HL-60/S4 treated with phorbol 12-myristate 13-acetate at 8.2 ng/mL for 4 days and 3 days (cell line): Measurements from ENCODE around the gene GPATCH3.
"Not testable (repeated sequence)": the region's sequence is repeated elsewhere in the genome, so short reads cannot be mapped to it uniquely, and the experiment has no call there.

Experiments
- in situ Hi-C: fragments of 300-500 bp; cut with MboI; formaldehyde crosslinking; loops from 2 replicates; pipeline ENCODE4 v1.15.0; 2022; ENCODE audit warnings: low sequenced_read_pairs

Gene GPATCH3

DNA sequence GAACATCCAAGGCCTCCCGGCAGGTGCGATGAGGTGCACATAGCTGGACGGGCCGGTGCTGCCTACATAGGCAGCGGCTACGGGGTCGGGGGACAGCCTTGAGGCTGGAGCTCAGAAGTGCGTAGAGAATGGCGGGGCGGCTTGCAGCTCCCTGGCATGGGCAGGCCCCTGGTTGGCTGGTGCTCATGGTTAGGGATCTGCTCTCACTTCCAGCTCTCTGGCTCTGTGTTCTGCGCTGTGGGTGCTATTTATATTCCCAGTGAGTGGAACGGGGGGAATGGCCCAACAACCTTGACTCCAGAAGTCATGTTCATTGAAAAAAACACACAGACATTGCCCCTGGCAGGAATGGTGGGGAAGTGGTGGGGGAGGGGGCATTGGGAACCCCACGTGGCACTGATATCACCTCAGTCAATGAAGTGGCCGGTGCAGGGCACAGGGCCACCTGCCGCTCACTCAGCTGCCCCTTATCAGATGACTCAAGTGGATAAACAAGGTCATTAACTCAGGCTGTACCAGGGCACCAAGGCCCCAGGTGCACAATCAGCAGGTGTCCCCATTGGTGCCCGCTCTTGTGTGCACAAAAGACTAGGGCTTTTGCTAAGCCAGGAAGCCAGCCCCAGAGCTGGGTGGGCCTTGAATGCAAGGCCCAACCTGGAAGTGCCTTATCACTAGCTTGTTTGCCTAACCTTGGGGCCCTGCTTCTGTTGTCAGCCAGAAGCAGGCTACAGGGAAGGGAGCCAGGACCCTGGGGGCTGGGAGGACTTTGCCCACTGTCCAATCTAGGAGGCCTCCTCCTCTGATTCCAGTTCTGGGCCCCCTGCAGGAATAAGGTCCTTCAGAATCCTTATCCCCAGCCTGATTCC lies 13.7 kb upstream of the GPATCH3 start, which contains the start of gene NR0B2:
Gene NR0B2 (minus strand): TSS at position 222 of the 866 bp plus-strand sequence. CDS start 35 bp downstream, at position 187.
- in situ Hi-C loops = no loop called here

DNA sequence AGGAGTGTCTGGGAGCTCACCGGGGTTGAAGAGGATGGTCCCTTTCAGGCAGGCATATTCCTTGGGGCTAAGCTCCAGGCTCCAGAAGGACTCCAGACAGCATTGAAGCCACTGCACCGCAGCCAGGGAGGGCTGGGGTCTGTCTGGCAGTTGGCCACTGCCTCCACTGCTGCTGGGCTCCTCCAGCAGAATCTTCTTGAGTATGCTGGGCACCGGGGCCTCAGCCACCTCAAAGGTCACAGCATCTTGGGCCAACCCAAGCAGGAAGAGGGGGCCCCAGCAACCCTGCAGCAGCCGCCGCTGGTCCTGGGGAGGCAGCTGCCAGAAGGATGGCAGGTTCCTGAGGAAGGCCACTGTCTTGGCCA lies 13.1 kb upstream of the GPATCH3 start:
- in situ Hi-C loops = no loop called here

DNA sequence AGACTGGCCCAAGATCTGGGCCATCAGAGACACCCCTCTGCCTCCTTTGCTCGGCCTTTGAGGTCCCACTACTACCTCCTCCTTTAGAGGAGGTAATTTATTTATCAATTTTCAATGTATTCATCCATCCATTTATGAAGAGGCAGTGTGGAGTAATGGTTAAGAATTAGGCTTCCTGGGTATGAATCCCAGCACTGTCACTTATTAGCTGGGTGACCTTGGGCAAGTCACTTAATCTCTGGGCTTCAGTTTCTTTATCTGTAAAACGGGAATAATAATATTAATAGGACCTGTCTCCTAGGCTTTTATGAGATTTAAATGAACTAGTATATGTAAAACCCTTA lies 11.9 kb upstream of the GPATCH3 start:
- in situ Hi-C loops = no loop called here

DNA sequence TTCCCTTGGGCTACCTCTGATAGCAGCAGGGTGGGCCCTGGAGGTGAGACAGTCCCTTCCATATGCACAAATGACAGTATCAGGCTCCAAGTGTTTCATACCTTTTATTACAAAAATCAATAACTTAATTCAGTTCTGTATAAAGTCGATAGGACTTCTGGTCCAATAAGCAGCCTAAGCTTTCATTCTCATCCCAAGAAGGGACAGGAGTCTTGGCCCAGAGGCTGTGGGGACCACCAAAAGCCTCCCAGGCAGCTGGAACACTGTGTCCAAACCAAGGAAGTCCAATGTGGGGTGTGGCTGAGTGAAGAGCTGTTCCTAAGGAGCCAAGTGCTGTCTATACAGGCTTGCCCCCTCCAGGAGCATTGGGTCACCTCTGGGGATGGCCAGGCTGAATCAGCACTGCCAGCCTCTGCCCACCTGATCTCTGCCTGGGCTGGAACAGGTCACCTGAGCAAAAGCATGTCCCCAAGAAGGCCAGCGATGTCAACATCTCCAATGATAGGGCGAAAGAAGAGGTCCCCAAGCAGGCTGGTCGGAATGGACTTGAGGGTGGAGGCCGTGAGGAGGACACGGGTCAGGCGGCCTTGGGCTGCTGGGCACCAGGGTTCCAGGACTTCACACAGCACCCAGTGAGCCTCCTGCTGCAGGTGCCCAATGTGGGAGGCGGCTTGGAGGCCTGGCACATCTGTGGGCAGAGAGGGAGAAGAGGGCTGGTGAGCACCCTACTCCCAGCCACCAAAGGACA lies 11.3 kb upstream of the GPATCH3 start:
- in situ Hi-C loops = no loop called here

DNA sequence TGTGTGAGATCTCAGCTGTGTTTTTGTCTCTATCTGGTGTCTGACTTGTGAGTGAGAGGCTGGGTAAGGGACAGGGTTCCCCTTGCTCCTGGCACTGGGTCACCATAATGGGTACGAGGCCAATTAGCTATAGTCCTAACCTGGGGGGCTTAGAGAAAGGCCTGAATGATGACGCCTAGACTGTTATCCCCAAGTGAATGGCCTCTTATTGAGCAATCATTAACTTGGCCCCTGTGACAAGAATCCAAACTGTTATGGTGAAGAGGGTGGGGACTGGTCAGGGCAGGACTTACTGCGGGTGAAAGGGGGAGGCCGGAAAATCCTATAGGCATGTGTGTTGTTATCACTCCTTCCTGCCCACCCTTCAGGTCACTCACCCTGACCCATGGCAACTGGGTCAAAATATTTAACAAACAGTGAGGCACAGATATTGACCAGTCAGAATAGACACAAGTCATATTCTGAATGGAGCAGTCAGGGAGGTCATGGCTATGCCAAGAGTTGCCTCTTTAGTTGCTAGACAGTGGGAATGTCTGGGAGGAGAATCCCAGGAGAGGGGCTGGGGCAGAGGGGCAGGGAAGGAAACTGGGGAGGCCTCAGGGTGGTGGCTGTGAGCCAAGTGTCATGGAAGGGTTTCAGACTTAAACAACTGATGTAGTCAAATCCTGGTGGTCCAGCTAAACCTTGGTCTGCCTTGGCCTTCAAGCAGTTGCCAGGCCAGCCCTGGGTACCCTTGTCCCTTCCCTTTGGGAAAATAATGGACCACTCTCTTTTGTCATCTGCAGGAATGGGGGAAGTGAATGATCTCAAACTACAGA lies 10.3 kb upstream of the GPATCH3 start:
- in situ Hi-C loops = no loop called here

DNA sequence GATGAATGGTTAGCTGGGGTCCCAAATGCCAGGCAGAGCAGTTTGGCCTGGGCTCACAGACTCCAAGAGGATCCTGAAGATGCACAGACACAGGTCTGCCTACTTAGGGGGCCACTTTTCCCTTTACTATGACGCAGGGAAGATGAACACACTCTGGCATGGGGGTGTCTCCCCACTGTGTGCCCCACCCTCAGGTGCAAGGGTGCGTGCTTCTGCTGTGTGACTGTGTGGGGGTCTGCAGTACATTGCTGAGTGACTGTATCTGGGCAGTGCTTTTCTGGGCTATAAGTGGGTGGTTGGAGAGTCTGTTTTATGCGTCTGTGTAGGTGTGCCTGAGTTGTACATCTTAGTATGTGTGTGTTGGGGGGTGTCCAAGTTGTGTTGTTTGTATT lies 9.7 kb upstream of the GPATCH3 start:
- in situ Hi-C loops = no loop called here

DNA sequence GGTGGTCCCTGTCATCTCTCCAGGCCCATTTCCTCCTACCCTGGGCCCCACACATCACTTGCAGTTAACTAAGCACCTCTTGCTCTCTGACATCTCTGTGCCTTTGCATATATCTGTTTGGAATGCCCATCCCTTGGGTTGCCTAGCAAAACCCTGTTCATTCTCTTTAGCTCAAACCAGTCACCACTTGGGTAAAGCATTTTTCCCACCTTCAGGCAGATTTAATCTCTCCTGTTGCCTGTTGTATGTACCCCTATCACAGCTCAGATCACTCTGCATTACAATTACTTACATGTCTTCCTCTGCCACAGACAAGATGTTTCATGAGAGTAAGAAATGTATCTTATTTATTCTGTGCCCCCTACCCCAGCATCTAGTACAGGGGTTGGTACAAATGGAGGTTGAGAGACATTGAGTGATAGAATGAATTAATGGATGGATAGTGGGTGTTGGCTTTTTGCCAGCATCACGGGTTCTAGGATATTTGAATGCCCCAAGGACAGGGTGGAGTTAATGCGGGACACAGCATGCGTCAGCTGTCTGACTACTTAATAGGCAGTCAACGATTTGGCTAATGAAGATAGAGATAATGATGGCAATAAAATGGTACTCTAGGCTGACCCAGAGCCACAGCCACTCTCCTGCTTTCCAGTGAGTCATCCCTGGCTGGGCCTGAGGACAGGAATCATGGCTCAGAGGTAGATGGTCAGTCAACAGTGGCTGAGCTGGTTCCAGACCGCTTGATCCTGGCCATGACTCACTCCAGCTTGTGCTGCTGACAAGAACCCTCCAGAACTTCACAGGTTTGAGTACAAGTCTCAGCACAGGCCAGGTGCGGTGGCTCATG lies 7.0 kb upstream of the GPATCH3 start:
- in situ Hi-C loops = no loop called here

DNA sequence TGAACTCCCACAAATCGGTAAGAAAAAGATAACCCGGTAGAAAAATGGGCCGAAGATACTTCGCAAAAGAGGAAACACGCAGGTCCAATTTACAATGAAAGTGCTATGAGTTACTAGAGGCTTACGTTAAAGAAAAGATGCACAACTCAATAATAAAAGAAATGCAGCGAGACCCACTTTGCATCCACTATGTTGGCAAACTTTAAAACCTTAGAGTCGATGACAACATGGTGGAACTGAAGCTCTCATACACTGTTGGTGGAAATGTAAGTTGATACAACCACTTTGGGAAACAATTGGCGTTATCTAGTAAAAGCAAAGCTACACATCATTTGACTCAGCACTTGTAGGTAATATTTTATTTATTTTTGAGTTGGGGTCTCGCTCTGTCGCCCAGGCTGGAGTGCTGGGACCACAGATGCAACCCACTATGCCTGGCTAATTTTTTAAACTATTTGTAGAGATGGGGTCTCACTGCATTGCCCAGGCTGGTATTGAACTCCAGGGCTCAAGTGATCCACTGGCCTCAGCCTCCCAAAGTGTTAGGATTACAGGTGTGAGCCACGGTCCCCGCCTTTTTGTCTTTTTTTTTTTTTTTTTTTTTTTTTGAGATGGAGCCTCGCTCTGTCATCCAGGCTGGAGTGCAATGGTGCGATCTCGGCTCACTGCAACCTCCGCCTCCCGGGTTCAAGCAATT lies 696 bp upstream of the GPATCH3 start:
- in situ Hi-C loops = no loop called here

DNA sequence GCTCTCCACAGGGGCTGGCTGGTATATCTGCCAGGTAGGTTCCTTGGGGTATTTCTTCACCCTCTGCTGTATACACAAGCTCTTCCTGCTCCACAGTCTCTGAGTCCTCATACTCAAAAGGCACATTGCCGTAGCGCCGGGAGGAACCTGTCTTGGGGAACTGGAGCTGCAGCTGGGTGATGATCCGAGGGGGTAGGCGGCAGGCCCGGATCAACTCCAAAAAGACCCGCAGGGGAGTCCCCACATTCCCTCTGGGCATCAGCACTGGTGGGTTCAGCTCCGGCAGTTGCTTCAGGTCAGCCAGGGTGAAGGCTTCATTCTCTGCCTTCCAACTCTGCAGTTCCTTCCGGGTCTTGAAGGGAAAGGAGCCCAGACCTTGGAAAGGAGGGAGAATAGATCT lies 2.9 kb downstream of the GPATCH3 start:
- in situ Hi-C loops = no loop called here

DNA sequence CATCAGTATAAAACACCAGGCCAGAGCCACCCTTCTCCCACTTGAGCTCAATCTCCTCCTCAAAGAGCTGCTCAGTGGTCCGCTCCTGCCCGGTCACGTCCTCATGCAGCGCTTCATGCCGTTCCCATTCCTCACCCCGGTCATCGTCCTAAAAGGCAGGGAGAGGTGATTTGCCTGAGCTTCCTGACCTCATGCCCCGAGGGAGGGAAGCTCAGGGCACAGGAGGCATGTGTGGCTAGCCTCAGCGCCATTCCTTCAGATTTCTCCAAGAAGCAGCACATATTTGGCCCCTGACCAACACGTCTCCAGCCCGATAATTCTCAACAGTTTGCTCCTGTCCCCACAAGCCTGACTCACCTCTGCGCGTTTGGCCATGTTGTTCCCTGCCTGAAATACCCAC lies 6.0 kb downstream of the GPATCH3 start:
- in situ Hi-C loops = no loop called here

DNA sequence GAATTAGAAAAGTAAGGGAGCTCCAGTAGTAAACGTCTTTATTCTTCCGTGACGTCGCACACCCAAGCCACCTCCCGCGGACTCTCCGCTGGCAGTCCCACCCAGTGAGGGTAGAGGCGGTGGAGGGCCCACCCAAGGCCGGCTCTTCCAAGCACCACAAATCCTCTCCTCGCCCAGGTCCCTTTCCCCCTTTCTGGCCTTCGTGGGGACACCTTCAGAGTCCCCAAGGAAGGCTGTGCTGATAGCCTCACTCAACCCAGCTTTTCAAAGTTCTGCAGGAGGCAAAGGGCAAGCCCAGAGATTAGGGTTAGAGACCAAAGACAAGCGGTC lies 9.8 kb downstream of the GPATCH3 start:
- in situ Hi-C loops = no loop called here

DNA sequence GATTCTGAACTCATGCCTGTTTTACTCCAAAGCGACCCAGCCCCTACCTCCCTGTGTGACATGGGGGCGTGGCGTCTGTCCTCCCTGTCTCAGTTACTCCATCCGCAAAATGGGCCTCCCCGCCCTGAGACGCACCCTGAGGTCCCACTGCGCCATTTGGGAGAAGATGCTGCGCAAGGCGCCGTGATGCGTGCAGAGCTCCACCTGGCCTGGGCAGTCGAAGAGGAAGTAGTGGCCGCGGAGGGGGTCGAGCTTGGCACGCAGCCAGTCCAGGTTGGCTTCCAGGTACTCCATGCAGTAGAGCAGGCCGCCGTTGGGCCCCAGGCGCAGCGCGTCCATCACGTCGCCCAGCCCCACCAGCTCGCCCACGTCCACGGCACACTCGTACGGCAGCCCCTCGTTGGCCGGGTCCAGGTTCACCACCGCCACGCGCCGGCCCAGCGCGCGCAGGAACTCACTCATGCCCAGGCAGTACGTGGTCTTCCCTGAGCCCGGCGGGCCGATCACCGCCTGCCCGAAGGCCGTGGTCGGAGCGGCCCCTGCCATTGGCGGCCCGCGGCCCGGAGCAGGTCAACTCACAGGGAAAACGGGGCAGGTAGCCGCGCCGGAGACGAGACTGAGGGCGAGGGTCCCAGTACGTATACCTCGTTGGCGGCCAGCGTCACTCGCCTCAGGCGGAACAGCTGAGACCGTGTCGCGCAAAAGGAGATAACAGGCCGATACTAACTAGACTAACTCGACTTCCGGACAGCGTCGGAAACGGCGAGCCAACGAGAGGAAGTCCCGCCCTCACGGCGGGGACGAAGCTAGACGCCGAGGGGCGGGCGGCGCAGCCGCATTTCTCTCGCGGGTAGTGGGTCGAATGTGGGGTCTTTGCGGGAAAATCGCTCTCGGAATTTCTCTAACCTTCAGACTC lies 10.5 kb downstream of the GPATCH3 start, which contains the start of gene GPN2:
Gene GPN2 (minus strand): TSS at position 733 of the 916 bp plus-strand sequence. CDS start 187 bp downstream, at position 546.
- in situ Hi-C loops = no loop called here

DNA sequence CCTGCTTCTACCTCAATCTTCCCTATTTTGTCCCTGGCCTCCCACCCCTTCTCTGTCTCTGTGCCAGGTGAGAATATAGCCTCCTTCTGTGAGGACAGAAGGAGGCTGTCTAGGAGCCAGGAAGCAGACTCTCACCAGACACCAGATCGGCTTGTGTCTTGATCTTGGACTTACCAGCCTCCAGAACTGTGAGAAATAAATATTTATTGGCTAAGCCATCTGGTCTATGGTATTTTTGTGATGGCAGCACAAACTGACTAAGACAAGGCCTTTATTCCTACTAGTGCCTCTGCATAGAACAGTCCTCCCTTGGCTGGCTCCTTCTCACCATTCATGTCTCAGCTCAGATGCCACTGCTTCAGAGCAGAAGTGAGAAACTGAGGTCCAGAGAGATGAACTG lies 12.0 kb downstream of the GPATCH3 start:
- in situ Hi-C loops = no loop called here

DNA sequence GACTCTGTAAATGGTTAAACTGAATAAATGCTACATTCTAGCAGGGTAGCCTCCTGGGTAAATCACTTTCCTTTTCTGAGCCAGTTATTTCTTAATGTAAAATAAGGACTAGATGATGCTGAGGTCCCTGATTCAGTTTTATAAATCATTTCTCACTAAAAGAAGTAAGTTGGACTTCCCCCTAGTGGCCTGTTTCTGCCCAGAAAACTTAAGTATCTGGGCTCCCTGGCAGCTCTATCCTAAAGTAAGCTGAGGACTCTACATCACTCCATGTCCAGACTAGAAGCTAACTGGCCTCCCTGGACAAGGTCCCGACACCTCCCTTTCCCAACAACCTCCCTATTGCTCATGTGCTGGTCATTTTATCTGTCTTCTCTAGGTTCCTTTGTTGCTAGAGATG lies 13.1 kb downstream of the GPATCH3 start:
- in situ Hi-C loops = no loop called here

DNA sequence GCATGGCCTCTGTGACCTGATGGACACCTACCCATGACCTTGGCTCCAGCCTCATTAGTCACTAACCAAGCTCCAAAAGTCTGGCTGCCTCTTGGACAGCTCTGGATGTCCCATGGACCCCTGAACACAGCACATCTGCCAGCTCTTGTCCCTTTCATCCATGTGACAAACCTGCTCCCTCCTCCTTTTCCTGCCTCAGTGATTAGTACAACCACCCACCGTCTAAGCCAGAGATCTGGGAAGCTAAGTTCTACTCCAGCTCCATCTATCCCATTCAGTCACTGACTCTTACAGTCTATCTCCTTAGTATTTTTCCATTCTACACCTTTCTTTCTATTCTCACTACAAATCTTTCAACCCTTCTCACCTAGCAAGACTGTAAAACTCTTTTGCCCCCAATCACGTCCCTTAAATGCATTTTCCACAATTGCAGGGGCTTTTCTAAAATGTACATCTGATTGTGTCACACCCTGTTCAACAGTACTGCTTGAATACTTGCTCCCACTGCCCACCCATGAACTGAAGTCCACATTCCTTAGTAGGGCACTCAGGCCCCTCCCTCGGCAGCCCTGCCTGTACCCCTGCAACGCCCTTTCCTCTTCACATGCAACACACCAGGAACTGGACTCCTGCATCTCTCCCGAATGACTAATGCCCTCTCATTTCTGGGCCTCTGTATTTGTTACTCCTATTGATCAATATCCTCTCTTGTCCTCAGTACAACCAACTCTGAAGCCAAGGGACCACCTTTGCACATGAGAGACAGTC lies 17.4 kb downstream of the GPATCH3 start:
- in situ Hi-C loops = no loop called here

DNA sequence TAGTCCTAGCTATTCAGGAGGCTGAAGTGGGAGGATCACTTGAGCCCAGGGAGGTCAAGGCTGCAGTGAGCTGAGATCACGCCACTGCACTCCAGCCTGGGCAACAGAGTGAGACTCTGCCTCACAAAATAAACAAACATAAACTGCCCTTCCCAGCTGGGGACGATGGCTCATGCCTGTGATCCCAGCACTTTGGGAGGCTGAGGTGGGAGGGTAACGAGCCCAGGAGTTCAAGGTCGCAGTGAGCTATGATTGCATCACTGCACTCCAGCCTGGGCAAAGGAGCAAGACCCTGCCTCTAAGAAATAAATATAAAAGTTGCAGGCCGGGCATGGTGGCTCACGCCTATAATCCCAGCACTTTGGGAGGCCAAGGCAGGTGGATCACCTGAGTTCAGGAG lies 18.7 kb downstream of the GPATCH3 start:
- in situ Hi-C loops = not testable (repeated sequence)

DNA sequence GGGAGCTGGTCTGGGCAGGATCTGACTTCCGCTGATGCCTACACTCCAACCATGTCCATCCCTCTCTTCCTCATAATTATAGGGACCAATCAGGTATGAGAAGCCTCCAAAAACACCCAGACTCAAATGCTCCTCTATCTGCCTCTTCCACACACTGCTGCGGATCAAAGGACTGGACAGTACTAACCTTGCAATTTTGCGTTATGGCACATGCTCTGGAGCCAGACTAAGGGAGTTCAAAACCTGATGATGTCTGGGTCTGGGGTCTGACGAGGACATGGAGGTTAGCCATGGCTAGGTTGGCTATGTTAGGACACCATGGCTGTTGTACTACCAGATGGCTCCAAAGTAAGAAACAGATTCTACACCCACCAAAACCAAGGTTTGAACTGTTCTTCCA lies 20.5 kb downstream of the GPATCH3 start:
- in situ Hi-C loops = no loop called here

DNA sequence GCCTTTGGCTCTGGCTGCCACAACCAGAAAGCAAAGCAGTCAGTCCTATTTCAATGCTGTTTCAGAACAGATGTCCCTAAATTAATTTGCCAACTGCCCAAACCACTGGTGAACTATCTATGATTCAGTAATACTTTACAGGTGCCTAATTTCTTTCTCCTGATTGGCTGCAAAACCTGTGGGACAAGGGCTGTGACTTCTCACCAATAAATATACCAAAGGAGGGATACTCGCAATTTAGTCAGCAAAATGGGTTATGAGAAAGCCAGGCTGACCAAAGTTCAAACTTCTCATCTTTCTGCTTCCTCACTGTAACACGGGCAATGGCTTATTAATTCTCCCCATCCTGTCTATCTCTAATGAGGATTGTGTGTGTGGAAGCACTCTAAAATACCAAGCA lies 22.9 kb downstream of the GPATCH3 start:
- in situ Hi-C loops = no loop called here
